ENCODE measurements around the gene LILRB5. TPM values are rescaled to one million over a fixed set of nuclear protein-coding genes. Genes with fewer than 3 reads are reported as not detected.
A peak's percentile ranks its signal among the peaks of the same experiment; 100 is the strongest.
"Not testable (repeated sequence)": the region's sequence is repeated elsewhere in the genome, so short reads cannot be mapped to it uniquely, and the experiment has no call there.

Gene LILRB5
- total and polyA plus RNA-seq, 5 donors from 2014 or later = not detected

DNA sequence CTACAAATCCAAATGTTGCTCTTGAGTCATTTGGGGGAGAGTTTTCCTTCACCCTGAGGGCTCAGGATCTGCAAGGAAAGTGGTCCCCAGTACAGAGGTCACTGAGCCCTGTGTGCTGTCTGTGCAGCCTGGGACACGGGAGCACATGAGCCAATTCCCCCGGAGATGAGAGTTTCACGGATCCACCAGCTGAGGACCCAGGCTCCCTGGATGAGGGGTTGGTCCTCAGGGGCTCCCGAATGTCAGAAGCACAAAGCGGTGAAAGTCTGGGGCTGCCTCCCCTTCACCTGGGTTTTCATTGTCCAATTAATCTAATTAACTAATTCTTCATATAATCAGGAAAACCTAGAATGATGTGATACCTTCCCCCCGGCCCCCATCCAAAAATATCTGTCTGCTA, 37.5 kb upstream of the LILRB5 start:
- Histone ChIP-seq H3K4me3 (ENCODE audit: low read depth, low read length) (no peak overlapping the region), H3K27me3 (ENCODE audit: control insufficient read depth, insufficient read depth, low read length) (peaks cover 3% of the 10 kb centered on the region), H3K27ac (ENCODE audit: insufficient read depth, low read length, poor library complexity, severe bottlenecking) (no peak overlapping the region), H3K36me3 (ENCODE audit: control insufficient read depth, insufficient read depth, low read length) (no peaks in the 10 kb centered on the region), H3K4me1 (ENCODE audit: control insufficient read depth, insufficient read depth, low read length, poor library complexity, severe bottlenecking) (no peaks in the 10 kb centered on the region), H3K9me3 (ENCODE audit: control insufficient read depth in 2 of 2, low read length in 2 of 2) (peaks cover 0 to 3% of the 10 kb centered on the region in 2 experiments)
- no peak for DNase-seq
- Mint-ChIP-seq H3K36me3 (no peaks in the 10 kb centered on the region), H3K4me1 (no peaks in the 10 kb centered on the region), H3K27me3 (peaks cover 26% of the 10 kb centered on the region), H3K9me3 (peaks cover 0 to 3% (median 0%) of the 10 kb centered on the region in 7 donors), H3K4me3 (no peak overlapping the region), H3K27ac (no peak overlapping the region)
- no peak for ATAC-seq (ENCODE audit: low read depth in 2 of 2)

DNA sequence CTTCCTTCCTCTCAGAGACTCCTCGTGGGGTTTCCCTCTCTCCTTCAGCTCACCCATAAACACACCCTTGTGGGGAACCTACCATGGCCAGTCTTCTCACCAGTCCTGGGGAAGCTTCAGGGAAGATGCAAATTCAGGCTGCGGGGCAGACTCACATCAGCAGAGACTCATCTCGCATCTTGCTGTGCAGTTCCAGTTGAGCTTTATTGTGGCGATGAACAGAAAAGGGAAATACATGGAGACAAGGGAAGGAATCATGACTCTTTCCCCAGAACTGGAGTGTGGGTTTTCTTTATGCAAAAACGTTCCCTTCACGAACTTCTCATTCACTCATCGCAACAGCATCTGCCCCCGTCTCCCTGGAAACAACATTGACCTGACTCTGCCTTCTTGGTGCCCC, 32.1 kb upstream of the LILRB5 start:
- not testable (repeated sequence) for H3K4me1 ChIP-seq (ENCODE audit: control insufficient read depth, insufficient read depth, low read length, poor library complexity, severe bottlenecking); H3K27me3 ChIP-seq (ENCODE audit: control insufficient read depth, insufficient read depth, low read length); H3K27ac ChIP-seq (ENCODE audit: insufficient read depth, low read length, poor library complexity, severe bottlenecking); H3K9me3 Mint-ChIP-seq; H3K4me1 Mint-ChIP-seq; H3K4me3 ChIP-seq (ENCODE audit: low read depth, low read length); H3K9me3 ChIP-seq (ENCODE audit: control insufficient read depth in 2 of 2, low read length in 2 of 2); H3K36me3 ChIP-seq (ENCODE audit: control insufficient read depth, insufficient read depth, low read length); DNase-seq; H3K4me3 Mint-ChIP-seq; H3K27ac Mint-ChIP-seq; H3K36me3 Mint-ChIP-seq; ATAC-seq (ENCODE audit: low read depth in 2 of 2)
- peaks cover 13% of the 10 kb centered on the region for H3K27me3 Mint-ChIP-seq

DNA sequence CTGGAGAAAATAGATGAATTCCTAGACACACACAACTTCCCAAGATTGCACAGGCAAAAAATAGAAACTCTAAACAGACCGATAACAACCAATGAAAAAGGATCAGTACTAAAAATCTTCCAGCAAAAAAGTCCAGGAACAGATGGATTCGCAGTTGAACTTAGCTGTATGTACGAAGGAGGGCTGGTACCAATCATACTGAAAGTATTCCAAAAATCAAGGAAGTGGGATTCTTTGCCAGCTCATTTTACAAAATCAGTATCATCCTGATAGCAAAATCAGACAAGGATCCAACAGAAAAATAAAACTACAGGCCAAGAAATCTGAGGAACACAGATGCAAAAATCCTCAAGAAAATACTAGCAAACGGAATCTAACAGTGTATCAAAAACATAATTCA, 30.4 kb upstream of the LILRB5 start:
- Mint-ChIP-seq H3K27me3 (peaks cover 14% of the 10 kb centered on the region), H3K36me3 (no peaks in the 10 kb centered on the region), H3K4me1 (peaks cover 0 to 5% (median 0%) of the 10 kb centered on the region in 4 donors), H3K4me3 (no peak overlapping the region), H3K27ac (peak overlapping the region in 1 of 3 donors; percentile 29), H3K9me3 (peaks cover 0 to 3% (median 0%) of the 10 kb centered on the region in 7 donors)
- H3K36me3 ChIP-seq (ENCODE audit: control insufficient read depth, insufficient read depth, low read length) = no peaks in the 10 kb centered on the region
- H3K9me3 ChIP-seq (ENCODE audit: control insufficient read depth in 2 of 2, low read length in 2 of 2) = no peaks in the 10 kb centered on the region
- H3K4me3 ChIP-seq (ENCODE audit: low read depth, low read length) = no peak overlapping the region
- no peaks in the 10 kb centered on the region for H3K27me3 ChIP-seq (ENCODE audit: control insufficient read depth, insufficient read depth, low read length)
- DNase-seq (no peak), ATAC-seq (ENCODE audit: low read depth in 2 of 2) (no peak)
- no peak overlapping the region for H3K27ac ChIP-seq (ENCODE audit: insufficient read depth, low read length, poor library complexity, severe bottlenecking)
- H3K4me1 ChIP-seq (ENCODE audit: control insufficient read depth, insufficient read depth, low read length, poor library complexity, severe bottlenecking) = no peaks in the 10 kb centered on the region

DNA sequence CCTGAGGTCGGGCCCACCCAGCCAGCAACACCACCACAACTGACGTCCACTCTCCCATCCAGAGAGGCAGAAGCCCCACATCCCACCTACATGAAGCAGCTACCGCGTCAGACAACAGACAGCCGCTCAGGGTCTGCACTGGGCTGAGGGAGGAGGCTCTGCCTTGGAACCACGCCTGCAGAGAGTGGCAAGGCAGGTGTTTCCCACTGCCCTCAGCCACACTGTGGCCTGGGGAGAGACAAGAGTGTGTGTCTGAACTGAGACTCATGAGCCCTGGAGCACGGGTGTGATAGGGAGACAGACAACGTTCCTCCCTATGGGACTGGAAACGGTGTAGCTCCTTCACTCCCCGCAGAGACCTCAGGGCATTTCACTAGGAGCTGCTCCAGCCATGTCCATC, 29.2 kb upstream of the LILRB5 start:
- not testable (repeated sequence) for H3K36me3 ChIP-seq (ENCODE audit: control insufficient read depth, insufficient read depth, low read length); H3K4me1 ChIP-seq (ENCODE audit: control insufficient read depth, insufficient read depth, low read length, poor library complexity, severe bottlenecking); H3K27me3 ChIP-seq (ENCODE audit: control insufficient read depth, insufficient read depth, low read length); H3K27ac ChIP-seq (ENCODE audit: insufficient read depth, low read length, poor library complexity, severe bottlenecking); H3K4me1 Mint-ChIP-seq; H3K27ac Mint-ChIP-seq; DNase-seq; H3K9me3 ChIP-seq (ENCODE audit: control insufficient read depth in 2 of 2, low read length in 2 of 2); H3K9me3 Mint-ChIP-seq; ATAC-seq (ENCODE audit: low read depth in 2 of 2); H3K36me3 Mint-ChIP-seq; H3K4me3 ChIP-seq (ENCODE audit: low read depth, low read length); H3K4me3 Mint-ChIP-seq
- H3K27me3 Mint-ChIP-seq = peaks cover 24% of the 10 kb centered on the region

DNA sequence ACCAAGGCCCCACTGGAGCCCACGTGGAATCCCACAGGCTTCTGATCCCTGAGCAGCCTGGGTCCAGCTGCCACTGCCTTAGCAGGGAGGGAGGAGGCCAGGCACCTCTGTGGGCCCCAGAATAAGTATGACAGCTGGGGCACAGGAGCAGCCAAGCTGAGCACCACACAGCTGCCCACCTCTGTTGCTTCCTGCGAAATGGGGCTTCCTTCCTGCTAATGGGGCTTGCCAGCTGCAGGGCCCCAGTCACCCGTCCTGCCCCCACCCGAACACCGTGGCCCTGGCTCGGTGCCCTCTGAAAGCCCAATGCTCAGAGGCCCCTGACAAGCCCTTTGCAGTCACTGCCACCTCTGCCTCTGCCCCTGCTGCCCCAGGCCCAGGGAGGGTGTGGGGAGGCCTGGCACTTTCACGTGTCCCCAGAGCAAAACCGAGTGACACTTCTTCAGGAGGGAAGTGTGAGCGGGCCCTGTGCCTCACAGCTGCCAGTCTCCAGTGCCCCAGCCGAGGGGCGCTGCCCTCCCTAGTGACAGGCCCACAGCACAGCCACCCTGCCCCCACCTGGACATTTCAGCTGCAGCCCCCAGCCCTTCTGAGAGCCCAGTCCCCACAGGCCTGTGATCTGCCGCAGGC, 28.5 kb upstream of the LILRB5 start:
- not testable (repeated sequence) for H3K9me3 Mint-ChIP-seq

DNA sequence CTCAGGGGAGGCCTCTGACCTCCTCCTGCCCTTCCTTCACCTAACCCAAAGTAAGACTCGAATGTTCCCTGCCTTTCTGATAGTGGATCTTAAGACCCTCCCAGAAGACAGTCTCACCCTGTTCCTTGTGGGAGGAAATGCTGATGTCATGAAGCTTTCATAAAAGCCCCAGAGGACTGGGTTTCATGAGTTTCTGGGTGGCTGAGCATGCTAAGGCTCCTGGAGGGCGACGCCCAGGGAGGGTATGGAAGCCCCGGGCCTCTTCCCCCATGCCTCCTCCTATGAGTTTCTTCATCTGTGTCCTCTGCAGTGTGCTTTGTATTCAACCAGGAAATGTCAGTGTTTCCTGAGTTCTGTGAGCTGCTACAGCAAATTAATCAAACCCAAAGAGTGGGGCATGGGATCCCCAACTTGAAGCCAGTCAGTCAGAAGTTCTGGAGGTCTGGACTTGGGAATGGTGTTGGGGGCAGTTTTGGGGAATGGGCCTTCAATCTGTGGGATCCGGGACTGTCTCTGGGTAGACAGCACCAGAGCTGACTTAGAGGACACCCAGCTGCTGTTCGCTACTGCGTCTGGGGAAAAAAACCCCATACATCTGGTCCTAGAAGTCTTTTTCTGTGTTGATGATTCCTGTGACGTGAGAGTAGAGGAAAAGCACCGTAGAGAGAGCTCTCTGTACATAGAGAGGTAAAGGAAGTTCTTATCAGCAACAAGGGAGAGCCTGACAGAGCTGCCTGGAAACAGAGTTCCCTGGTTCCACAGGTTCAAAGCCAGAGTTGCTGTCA, 25.8 kb upstream of the LILRB5 start:
- Histone ChIP-seq H3K4me1 (ENCODE audit: control insufficient read depth, insufficient read depth, low read length, poor library complexity, severe bottlenecking) (no peaks in the 10 kb centered on the region), H3K27me3 (ENCODE audit: control insufficient read depth, insufficient read depth, low read length) (no peaks in the 10 kb centered on the region), H3K4me3 (ENCODE audit: low read depth, low read length) (no peak overlapping the region), H3K36me3 (ENCODE audit: control insufficient read depth, insufficient read depth, low read length) (no peaks in the 10 kb centered on the region), H3K9me3 (ENCODE audit: control insufficient read depth in 2 of 2, low read length in 2 of 2) (no peaks in the 10 kb centered on the region), H3K27ac (ENCODE audit: insufficient read depth, low read length, poor library complexity, severe bottlenecking) (no peak overlapping the region)
- Mint-ChIP-seq H3K4me1 (peaks cover 0 to 5% (median 0%) of the 10 kb centered on the region in 4 donors), H3K36me3 (no peaks in the 10 kb centered on the region), H3K27me3 (peaks cover 28% of the 10 kb centered on the region), H3K9me3 (peaks cover 0 to 2% (median 0%) of the 10 kb centered on the region in 7 donors), H3K4me3 (no peak overlapping the region), H3K27ac (peak overlapping the region in 1 of 3 donors; percentile 61)
- no peak for DNase-seq
- ATAC-seq (ENCODE audit: low read depth in 2 of 2) = no peak

More for the DNA sequence above, 28.5 kb upstream of the LILRB5 start:
- not testable (repeated sequence) for H3K36me3 ChIP-seq (ENCODE audit: control insufficient read depth, insufficient read depth, low read length); H3K4me3 Mint-ChIP-seq; H3K36me3 Mint-ChIP-seq; H3K4me1 Mint-ChIP-seq; H3K4me1 ChIP-seq (ENCODE audit: control insufficient read depth, insufficient read depth, low read length, poor library complexity, severe bottlenecking); H3K27me3 ChIP-seq (ENCODE audit: control insufficient read depth, insufficient read depth, low read length); H3K9me3 ChIP-seq (ENCODE audit: control insufficient read depth in 2 of 2, low read length in 2 of 2); H3K27ac Mint-ChIP-seq; H3K4me3 ChIP-seq (ENCODE audit: low read depth, low read length); H3K27ac ChIP-seq (ENCODE audit: insufficient read depth, low read length, poor library complexity, severe bottlenecking); DNase-seq
- peaks cover 27% of the 10 kb centered on the region for H3K27me3 Mint-ChIP-seq
- peak; percentile 13 to 54 for ATAC-seq (ENCODE audit: low read depth in 2 of 2)

DNA sequence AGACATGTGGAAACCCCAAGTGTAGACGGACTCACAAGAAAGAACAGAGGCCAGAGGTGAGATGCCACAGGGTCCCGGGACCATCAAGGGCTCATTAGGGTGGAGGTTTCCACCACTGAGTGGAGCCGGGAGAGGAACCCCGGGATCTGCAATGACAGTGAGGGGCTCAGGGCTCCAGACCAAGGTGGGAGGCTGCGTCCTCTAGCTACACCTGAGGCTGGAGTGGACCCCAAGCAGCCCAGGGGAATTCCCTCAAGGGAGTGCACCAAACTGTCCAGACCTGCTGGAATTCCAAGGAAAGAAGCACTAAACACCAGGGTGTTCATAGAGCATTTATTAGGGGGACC, 24.6 kb upstream of the LILRB5 start:
- not testable (repeated sequence) for H3K27ac Mint-ChIP-seq; ATAC-seq (ENCODE audit: low read depth in 2 of 2)
- H3K27me3 Mint-ChIP-seq = peaks cover 28% of the 10 kb centered on the region

More for the DNA sequence above, 24.6 kb upstream of the LILRB5 start:
- not testable (repeated sequence) for H3K4me1 ChIP-seq (ENCODE audit: control insufficient read depth, insufficient read depth, low read length, poor library complexity, severe bottlenecking); DNase-seq; H3K9me3 Mint-ChIP-seq; H3K4me3 ChIP-seq (ENCODE audit: low read depth, low read length); H3K4me1 Mint-ChIP-seq; H3K9me3 ChIP-seq (ENCODE audit: control insufficient read depth in 2 of 2, low read length in 2 of 2); H3K36me3 Mint-ChIP-seq; H3K27ac ChIP-seq (ENCODE audit: insufficient read depth, low read length, poor library complexity, severe bottlenecking); H3K27me3 ChIP-seq (ENCODE audit: control insufficient read depth, insufficient read depth, low read length); H3K36me3 ChIP-seq (ENCODE audit: control insufficient read depth, insufficient read depth, low read length); H3K4me3 Mint-ChIP-seq

Data from CD4-positive, CD25-positive, alpha-beta regulatory T cell (primary cell).